ENCODE measurements around the gene CFAP46. TPM values are rescaled to one million over a fixed set of nuclear protein-coding genes. Genes with fewer than 3 reads are reported as not detected.

The CFAP46 gene
- total and polyA plus RNA-seq, 10 of the 15 experiments (the other 5 are each of a cell fraction or from before 2014, with no cell fraction given) = 0.01 to 0.18 (median 0.03) TPM; not detected in 7

DNA sequence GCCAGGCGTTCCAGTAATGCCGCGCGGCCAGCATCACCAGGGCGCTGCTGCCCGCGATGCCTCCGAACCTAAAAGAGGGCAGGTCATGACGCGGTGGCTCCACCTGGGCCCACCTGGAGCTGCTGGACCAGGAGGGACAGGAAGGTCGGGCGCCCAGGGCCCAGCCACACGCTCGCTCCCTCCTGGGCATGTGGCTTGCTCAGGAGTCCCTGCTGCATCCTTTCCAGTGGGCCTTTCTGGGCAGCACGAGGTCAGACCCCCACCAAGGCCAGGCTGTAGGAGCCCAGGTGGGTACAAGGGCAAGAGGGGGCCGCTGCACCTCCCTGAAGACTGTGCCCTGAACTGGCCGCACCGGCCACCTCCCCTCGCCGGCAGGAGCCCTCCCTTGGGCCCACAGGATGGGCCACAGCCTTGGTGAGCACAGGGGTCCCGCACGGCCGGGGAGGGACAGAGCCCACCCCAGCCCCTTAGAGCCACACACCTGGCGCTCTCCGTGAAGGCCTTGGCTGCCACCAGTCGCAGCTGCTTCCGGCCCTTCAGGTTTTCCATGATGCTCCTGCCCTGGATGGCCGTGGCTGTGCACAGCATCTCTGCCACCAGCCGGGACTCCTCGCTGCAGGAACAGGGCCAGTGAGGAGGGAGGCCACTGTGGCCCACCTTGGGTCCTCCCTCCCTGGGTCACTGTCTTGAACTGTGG lies 43.2 kb downstream of the CFAP46 start (continued):
- TF ChIP-seq, protein P1, sequence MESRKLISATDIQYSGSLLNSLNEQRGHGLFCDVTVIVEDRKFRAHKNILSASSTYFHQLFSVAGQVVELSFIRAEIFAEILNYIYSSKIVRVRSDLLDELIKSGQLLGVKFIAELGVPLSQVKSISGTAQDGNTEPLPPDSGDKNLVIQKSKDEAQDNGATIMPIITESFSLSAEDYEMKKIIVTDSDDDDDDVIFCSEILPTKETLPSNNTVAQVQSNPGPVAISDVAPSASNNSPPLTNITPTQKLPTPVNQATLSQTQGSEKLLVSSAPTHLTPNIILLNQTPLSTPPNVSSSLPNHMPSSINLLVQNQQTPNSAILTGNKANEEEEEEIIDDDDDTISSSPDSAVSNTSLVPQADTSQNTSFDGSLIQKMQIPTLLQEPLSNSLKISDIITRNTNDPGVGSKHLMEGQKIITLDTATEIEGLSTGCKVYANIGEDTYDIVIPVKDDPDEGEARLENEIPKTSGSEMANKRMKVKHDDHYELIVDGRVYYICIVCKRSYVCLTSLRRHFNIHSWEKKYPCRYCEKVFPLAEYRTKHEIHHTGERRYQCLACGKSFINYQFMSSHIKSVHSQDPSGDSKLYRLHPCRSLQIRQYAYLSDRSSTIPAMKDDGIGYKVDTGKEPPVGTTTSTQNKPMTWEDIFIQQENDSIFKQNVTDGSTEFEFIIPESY (IDR thresholded peaks at IDR 0.05) = no peak
- no peak for TF ChIP-seq ZNF384 (IDR thresholded peaks at IDR 0.05; ENCODE audit: borderline replicate concordance, low read depth, low read length)
- no peak for TF ChIP-seq FOXM1 (IDR thresholded peaks at IDR 0.05; ENCODE audit: low read depth, low read length)
- TF ChIP-seq RUNX3 (IDR thresholded peaks at IDR 0.05; ENCODE audit: low read length) = no peak
- no peak for TF ChIP-seq EP300 (IDR thresholded peaks at IDR 0.05; ENCODE audit: borderline replicate concordance in 1 of 2, control insufficient read depth in 1 of 2, low read depth in 2 of 2, low read length in 2 of 2)

DNA sequence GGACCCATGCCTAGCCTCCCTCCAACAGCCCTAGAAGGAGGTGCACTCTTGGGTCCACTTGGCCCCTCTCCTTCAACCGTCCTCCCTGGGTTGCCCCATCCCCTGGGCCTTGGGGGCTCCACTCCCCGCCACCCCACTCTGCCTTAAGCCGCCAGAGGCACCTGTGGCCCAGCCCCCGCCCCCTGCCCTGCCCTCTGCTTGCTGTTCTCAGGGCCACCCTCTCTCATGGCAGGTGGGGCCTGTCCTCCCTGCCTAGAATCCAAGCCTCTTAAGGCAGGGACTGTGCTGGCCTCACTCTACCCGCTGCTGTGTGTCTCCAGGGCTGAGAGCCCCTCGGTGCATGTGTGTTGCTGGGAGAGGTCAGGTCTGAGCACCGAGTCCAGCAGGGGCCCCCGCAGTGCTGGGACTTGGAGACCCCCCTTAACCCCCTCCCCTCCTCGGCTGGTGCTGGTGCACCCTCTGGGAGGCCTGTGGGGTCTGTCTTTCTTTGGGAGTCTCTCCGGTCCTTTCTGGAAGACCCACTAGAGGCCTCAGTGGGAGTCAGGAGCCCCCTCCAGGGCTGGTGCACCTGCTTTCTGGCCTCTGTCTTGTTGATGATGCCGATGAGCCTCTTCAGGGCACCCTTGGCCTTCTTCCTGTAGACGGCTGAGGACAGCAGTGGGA lies 43.8 kb downstream of the CFAP46 start:
- no peak overlapping the region for H3K4me2 ChIP-seq (ENCODE audit: control insufficient read depth, insufficient read depth)
- no peak overlapping the region for H3K4me3 ChIP-seq
- no peaks in the 10 kb centered on the region for H3K9me3 ChIP-seq (replicated peaks; ENCODE audit: control insufficient read depth, insufficient read depth, low read length)
- in situ Hi-C loops (cut with MboI) = no loop called here
- H3K27me3 ChIP-seq (replicated peaks in 1 of 2; ENCODE audit: control insufficient read depth in 2 of 2, insufficient read depth in 2 of 2, low read length in 1 of 2) = no peaks in the 10 kb centered on the region; a peak in 1 of 4 replicates
- ChIA-PET SMC1A (ENCODE audit: uncharacterized antibody, unreplicated experiment) (no interaction called here), CTCF (no interaction called here), RAD21 (ENCODE audit: unreplicated experiment) (no interaction called here), POLR2A (no interaction called here)
- no peaks in the 10 kb centered on the region for H3K4me1 ChIP-seq (ENCODE audit: control insufficient read depth, insufficient read depth, low read length)
- H3K27ac ChIP-seq (ENCODE audit: control insufficient read depth, insufficient read depth) = no peak overlapping the region
- no peaks in the 10 kb centered on the region for H3K36me3 ChIP-seq (ENCODE audit: control insufficient read depth in 2 of 2, insufficient read depth in 2 of 2, low read length in 1 of 2)
- no peak overlapping the region for H2AFZ ChIP-seq (ENCODE audit: control insufficient read depth, low read depth, low read length)
- FAIRE-seq = no peak
- no peak for ATAC-seq
- no TSS peak for BruUV-seq (replicated peaks)
- no peak overlapping the region for H3K9ac ChIP-seq (ENCODE audit: control insufficient read depth, insufficient read depth, low read length)
- H3K79me2 ChIP-seq (ENCODE audit: control insufficient read depth, insufficient read depth, low read length) = no peaks in the 10 kb centered on the region
- DNase-seq (ENCODE audit: low read depth, low spot score) = no peak
- H4K20me1 ChIP-seq (ENCODE audit: control insufficient read depth, insufficient read depth) = no peaks in the 10 kb centered on the region
- intact Hi-C loops (cut with micrococcal nuclease; ENCODE audit: unreplicated experiment) = no loop called here
- 21% methylated on average over 6 of the region's 12 CpGs for WGBS (ENCODE audit: insufficient coverage, insufficient replicate concordance, low lambda C conversion rate, missing lambda C conversion rate)
- TF ChIP-seq MEF2A (IDR thresholded peaks at IDR 0.05; ENCODE audit: insufficient read depth, low read depth, low read length) = no peak
- no peak for TF ChIP-seq CHD4 (IDR thresholded peaks at IDR 0.05)
- TF ChIP-seq SRF (IDR thresholded peaks at IDR 0.05; ENCODE audit: low read depth in 2 of 2, low read length in 2 of 2) = no peak
- no peak for TF ChIP-seq GABPA (IDR thresholded peaks at IDR 0.05; ENCODE audit: low read depth)
- TF ChIP-seq, protein P2, sequence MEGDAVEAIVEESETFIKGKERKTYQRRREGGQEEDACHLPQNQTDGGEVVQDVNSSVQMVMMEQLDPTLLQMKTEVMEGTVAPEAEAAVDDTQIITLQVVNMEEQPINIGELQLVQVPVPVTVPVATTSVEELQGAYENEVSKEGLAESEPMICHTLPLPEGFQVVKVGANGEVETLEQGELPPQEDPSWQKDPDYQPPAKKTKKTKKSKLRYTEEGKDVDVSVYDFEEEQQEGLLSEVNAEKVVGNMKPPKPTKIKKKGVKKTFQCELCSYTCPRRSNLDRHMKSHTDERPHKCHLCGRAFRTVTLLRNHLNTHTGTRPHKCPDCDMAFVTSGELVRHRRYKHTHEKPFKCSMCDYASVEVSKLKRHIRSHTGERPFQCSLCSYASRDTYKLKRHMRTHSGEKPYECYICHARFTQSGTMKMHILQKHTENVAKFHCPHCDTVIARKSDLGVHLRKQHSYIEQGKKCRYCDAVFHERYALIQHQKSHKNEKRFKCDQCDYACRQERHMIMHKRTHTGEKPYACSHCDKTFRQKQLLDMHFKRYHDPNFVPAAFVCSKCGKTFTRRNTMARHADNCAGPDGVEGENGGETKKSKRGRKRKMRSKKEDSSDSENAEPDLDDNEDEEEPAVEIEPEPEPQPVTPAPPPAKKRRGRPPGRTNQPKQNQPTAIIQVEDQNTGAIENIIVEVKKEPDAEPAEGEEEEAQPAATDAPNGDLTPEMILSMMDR (IDR thresholded peaks at IDR 0.05 in 2 of 3, conservative IDR thresholded peaks at IDR 0.05 in 1 of 3; ENCODE audit: control insufficient read depth in 2 of 3, extremely low read depth in 1 of 3, insufficient read depth in 1 of 3, low read depth in 3 of 3, low read length in 3 of 3) = no peak
- TF ChIP-seq CEBPB (IDR thresholded peaks at IDR 0.05; ENCODE audit: borderline replicate concordance in 1 of 2, low read depth in 2 of 2, low read length in 2 of 2) = no peak
- no peak for TF ChIP-seq POLR2AphosphoS5 (IDR thresholded peaks at IDR 0.05; ENCODE audit: low read length)
- TF ChIP-seq, protein P3, sequence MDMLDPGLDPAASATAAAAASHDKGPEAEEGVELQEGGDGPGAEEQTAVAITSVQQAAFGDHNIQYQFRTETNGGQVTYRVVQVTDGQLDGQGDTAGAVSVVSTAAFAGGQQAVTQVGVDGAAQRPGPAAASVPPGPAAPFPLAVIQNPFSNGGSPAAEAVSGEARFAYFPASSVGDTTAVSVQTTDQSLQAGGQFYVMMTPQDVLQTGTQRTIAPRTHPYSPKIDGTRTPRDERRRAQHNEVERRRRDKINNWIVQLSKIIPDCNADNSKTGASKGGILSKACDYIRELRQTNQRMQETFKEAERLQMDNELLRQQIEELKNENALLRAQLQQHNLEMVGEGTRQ (IDR thresholded peaks at IDR 0.05; ENCODE audit: borderline replicate concordance, low read depth, low read length) = no peak
- TF ChIP-seq BACH1 (IDR thresholded peaks at IDR 0.05; ENCODE audit: borderline replicate concordance) = no peak
- TF ChIP-seq, protein P4, sequence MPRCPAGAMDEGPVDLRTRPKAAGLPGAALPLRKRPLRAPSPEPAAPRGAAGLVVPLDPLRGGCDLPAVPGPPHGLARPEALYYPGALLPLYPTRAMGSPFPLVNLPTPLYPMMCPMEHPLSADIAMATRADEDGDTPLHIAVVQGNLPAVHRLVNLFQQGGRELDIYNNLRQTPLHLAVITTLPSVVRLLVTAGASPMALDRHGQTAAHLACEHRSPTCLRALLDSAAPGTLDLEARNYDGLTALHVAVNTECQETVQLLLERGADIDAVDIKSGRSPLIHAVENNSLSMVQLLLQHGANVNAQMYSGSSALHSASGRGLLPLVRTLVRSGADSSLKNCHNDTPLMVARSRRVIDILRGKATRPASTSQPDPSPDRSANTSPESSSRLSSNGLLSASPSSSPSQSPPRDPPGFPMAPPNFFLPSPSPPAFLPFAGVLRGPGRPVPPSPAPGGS (IDR thresholded peaks at IDR 0.05; ENCODE audit: borderline replicate concordance, insufficient read depth, low read depth, low read length, poor library complexity, severe bottlenecking) = no peak
